Tibial artery (tissue), 4 donors: ENCODE results near the gene ARTN.

Source experiments
- DNase-seq, 2 donors: peaks; one replicate each; pipeline ENCODE4 v3.0.0-alpha.2; 2019
- H3K27ac ChIP-seq, 2 donors: fragments of 200-600 bp; sonication (generic) in 1 of 2; 1 replicate in 1 of 2; 2 replicates in 1 of 2; pipeline ENCODE4 v1.5.1; 2018 to 2019; ENCODE audit warnings: mild to moderate bottlenecking in 1 of 2
- H3K27me3 ChIP-seq, 2 donors: fragments of 200-600 bp; sonication (generic) in 1 of 2; one replicate each; pipeline versions ENCODE4 v1.5.1 to v1.6.0; 2016 to 2019
- H3K36me3 ChIP-seq, 3 donors: fragments of 200-600 bp; sonication (generic) in 2 of 3; one replicate each; pipeline ENCODE4 v1.5.1; 2016 to 2019; ENCODE audit warnings: mild to moderate bottlenecking in 2 of 3
- H3K4me1 ChIP-seq, 4 donors: fragments of 200-600 bp; sonication (generic) in 2 of 4; 1 replicate in 3 of 4; 2 replicates in 1 of 4; pipeline ENCODE4 v1.5.1; 2016 to 2019
- H3K4me3 ChIP-seq, 2 donors: fragments of 200-600 bp; sonication (generic) in 1 of 2; 1 replicate in 1 of 2; 2 replicates in 1 of 2; pipeline ENCODE4 v1.5.1; 2018 to 2019; ENCODE audit warnings: mild to moderate bottlenecking in 2 of 2
- H3K9me3 ChIP-seq, 3 donors: fragments of 200-600 bp; sonication (generic) in 1 of 3; one replicate each; pipeline ENCODE4 v1.5.1; 2016 to 2019
- CTCF ChIP-seq, 2 experiments: fragments of 200-600 bp in 1 of 2; fragments of 450-650 bp in 1 of 2; IDR thresholded peaks; one replicate each; pipeline ENCODE4 v1.5.1; 2017 to 2019; ENCODE audit warnings: antibody characterized with exemption in 2 of 2, mild to moderate bottlenecking in 1 of 2, moderate library complexity in 1 of 2
- intact Hi-C: fragments of 100-400 bp; cut with DNase I; formaldehyde crosslinking; loops from one replicate; pipeline ENCODE4 v1.15.0; 2023; ENCODE audit warnings: low total_unique reads

ARTN gene

GRCh38 chr1:43969746-43970466 is 36.3 kb downstream of the ARTN start, which contains the start of gene DPH2:
TSS of gene DPH2 (plus strand) at chr1:43970010. CDS start at chr1:43970176, 166 bp downstream.
- Histone ChIP-seq H3K27ac (peak within 1 kb of the TSS; percentile 33 to 58), H3K27me3 (no peaks in the 10 kb centered on the region), H3K9me3 (no peaks in the 10 kb centered on the region), H3K36me3 (peaks cover 0 to 39% (median 17%) of the 10 kb centered on the region in 3 donors), H3K4me1 (peaks cover 0 to 24% (median 18%) of the 10 kb centered on the region in 4 donors), H3K4me3 (peak within 1 kb of the TSS; percentile 76 to 91)
- TF ChIP-seq CTCF (IDR thresholded peaks at IDR 0.05): no peak
- intact Hi-C loops: no loop called here
- peak; percentile 98 for DNase-seq

GRCh38 chr1:43970502-43970901 is 36.9 kb downstream of the ARTN start:
- Histone ChIP-seq H3K9me3 (no peaks in the 10 kb centered on the region), H3K27ac (peak overlapping the region; percentile 33 to 58), H3K36me3 (peaks cover 0 to 37% (median 17%) of the 10 kb centered on the region in 3 donors), H3K27me3 (no peaks in the 10 kb centered on the region), H3K4me3 (peak overlapping the region; percentile 76 to 91), H3K4me1 (peaks cover 0 to 26% (median 20%) of the 10 kb centered on the region in 4 donors)
- no peak for DNase-seq
- no peak for TF ChIP-seq CTCF (IDR thresholded peaks at IDR 0.05)
- intact Hi-C loops: no loop called here

- Histone ChIP-seq H3K36me3 (peaks cover 0 to 33% (median 13%) of the 10 kb centered on the region in 3 donors), H3K9me3 (no peaks in the 10 kb centered on the region), H3K4me3 (peak overlapping the region in 1 of 2 donors; percentile 91)
Measured at GRCh38 chr1:43970911-43971310, 37.3 kb downstream of the ARTN start.

GRCh38 chr1:43971336-43971980 is 37.9 kb downstream of the ARTN start:
- intact Hi-C loops: no loop called here
- no peak for TF ChIP-seq CTCF (IDR thresholded peaks at IDR 0.05)
- no peak overlapping the region for H3K27ac ChIP-seq
- H3K36me3 ChIP-seq: peaks cover 2 to 31% (median 12%) of the 10 kb centered on the region in 3 donors
- H3K27me3 ChIP-seq: no peaks in the 10 kb centered on the region
- DNase-seq: no peak
- H3K4me3 ChIP-seq: no peak overlapping the region
- no peaks in the 10 kb centered on the region for H3K9me3 ChIP-seq
- H3K4me1 ChIP-seq: peaks cover 0 to 36% (median 30%) of the 10 kb centered on the region in 4 donors

More at GRCh38 chr1:43970911-43971310, 37.3 kb downstream of the ARTN start:
- no peak for TF ChIP-seq CTCF (IDR thresholded peaks at IDR 0.05)
- Histone ChIP-seq H3K27ac (no peak overlapping the region), H3K4me1 (peaks cover 0 to 30% (median 24%) of the 10 kb centered on the region in 4 donors), H3K27me3 (no peaks in the 10 kb centered on the region)
- no peak for DNase-seq
- intact Hi-C loops: no loop called here

GRCh38 chr1:43973981-43974442 is 40.4 kb downstream of the ARTN start:
- H3K27me3 ChIP-seq: no peaks in the 10 kb centered on the region
- H3K9me3 ChIP-seq: no peaks in the 10 kb centered on the region
- no peak for DNase-seq
- peak overlapping the region; percentile 83 to 94 for H3K27ac ChIP-seq
- H3K36me3 ChIP-seq: peaks cover 12 to 36% (median 15%) of the 10 kb centered on the region in 3 donors
- H3K4me3 ChIP-seq: peak overlapping the region; percentile 94 to 98
- peaks cover 0 to 58% (median 43%) of the 10 kb centered on the region in 4 donors for H3K4me1 ChIP-seq
- no peak for TF ChIP-seq CTCF (IDR thresholded peaks at IDR 0.05)
- intact Hi-C loops: loop anchor here (2.0 kb wide), 1 partner anchor 27 kb away; the partner anchor contains the start of gene IPO13
